GM18502 (cell line): ENCODE measurements around the gene PRRG2.
"Not testable (repeated sequence)": the region's sequence is repeated elsewhere in the genome, so short reads cannot be mapped to it uniquely, and the experiment has no call there.

Source experiments
- ATAC-seq: cut with Tn5 transposase; IDR thresholded peaks from one replicate; pipeline ENCODE4 v1.9.1; 2021; ENCODE audit warnings: mild to moderate bottlenecking; ENCODE audit not compliant: unreplicated experiment, poor library complexity

PRRG2 gene

DNA sequence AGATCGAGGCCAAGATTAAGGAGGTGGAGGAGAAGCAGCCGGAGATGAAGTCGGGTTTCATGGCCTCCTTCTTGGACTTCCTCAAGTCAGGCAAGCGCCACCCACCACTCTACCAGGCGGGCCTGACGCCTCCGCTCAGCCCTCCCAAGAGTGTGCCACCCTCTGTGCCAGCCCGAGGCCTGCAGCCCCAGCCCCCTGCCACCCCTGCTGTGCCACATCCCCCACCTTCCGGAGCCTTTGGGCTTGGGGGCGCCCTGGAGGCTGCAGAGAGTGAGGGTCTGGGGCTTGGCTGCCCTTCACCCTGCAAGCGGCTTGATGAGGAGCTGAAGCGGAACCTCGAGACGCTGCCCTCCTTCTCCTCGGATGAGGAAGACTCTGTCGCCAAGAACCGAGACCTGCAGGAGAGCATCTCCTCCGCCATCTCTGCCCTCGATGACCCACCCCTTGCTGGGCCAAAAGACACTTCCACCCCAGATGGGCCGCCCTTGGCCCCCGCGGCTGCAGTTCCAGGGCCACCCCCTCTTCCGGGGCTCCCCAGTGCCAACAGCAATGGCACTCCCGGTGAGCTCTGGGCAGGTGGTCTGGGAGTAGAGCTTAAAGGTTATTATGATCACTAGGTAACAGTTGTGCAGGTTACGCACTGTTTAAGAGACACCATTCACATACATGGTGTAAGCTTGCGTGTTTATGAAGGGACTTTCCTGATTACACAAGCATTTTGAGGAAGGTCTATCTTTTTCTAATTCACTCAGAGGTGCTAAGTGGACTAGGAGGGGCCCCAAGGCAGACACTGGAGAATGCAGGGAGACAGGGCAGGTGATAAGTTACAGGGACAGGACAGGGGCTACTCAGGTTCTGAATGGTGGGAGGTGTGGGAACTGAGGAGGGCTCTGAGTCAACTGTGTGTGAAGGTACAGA is 18.5 kb downstream of the PRRG2 start:
- no peak for ATAC-seq

DNA sequence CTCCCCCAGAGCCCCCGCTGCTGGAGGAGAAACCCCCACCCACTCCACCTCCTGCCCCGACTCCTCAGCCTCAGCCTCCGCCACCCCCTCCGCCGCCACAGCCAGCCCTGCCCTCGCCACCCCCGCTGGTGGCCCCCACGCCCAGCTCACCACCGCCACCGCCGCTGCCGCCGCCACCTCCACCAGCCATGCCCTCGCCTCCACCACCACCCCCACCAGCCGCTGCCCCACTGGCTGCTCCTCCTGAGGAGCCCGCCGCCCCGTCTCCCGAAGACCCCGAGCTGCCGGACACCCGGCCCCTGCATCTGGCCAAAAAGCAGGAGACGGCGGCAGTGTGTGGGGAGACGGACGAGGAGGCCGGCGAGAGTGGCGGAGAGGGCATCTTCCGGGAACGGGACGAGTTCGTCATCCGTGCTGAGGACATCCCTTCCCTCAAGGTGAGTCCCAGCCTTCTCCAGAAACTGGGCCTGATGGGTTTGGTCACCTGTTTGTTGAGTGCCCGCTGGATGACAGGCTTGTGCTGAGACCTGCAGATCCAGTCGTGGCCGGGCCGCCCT is 20.4 kb downstream of the PRRG2 start:
- no peak for ATAC-seq

DNA sequence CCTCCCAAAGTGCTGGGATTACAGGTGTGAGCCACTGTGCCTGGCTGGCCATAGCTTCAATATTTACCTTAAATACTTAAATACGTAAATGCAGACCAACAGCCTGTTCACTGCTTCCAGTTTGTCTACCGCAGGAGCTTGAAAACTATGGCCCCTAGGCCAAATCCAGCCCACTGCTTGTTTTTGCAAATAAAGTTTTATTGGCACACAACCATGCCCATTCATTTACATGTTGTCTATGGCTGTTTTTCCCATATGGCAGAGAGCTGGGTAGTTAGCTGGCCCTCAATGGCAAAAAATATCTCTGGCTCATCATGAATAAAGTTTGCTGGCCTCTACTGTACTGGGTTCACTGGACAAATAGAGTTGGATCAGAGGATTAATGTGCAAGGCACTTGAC is 21.7 kb downstream of the PRRG2 start:
- no peak for ATAC-seq

DNA sequence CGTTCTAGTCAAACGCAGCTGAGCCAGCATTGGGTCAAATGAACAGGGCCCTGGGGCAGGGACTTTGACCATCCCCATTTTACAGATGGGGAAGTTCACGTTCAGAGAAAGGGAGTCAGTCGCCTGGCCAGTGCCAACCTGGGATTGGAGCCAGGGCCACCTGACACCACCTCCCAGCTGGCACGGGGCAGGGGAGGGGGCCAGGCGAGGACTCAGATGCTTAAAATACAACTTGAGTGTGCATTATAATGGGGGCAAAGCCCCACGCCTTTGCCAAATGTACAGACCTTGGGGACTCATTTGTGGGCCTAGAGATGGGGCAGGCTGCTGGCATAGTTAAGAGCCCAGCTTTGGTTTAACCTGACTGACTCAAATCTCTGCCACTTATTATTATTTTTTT is 24.5 kb downstream of the PRRG2 start:
- ATAC-seq: no peak

DNA sequence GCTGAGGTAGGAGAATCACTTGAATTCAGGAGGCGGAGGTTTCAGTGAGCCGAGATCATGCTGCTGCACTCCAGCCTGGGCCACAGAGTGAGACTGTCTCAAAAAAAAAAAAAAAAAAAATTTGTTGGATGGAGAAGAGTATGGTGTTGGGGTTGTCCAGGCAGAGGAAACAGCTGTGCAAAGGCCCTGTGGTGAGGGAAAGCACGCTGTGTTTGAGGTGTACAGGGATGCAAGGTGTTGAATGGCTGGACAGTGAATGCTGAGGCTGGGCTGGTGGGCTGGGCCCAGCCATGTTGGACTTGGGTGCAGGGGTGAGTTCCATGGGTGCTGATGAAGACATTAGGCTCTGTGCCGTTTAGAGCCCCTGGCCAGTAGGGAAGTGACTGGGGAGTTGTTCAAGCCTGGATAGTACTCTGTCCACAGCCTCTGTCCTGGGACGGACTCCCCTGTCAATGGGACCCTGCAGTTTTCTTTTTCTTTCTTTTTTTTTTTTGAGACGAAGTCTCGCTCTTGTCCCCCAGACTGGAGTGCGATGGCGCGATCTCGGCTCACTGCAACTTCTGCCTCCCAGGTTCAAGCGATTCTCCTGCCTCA is 28.5 kb downstream of the PRRG2 start:
- no peak for ATAC-seq

DNA sequence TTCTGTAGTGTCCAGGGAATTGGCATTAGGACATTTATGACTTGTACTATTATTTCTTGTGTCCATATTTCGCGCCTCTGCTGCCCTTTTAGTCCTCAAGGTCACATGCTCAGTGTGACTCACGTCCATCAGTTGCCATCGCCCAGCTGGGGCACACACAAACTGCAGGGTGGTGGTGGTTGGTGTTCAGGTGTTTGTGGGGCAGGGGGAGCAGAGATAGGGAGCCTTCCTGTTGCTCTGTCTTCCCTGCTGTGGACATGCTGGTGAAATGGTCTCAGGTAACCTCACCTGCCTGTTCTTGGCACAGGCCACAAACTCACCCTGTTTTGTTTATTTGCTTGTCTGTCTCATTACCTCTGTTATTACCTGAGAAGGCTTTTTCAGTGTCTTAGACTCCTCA is 32.3 kb downstream of the PRRG2 start:
- no peak for ATAC-seq

DNA sequence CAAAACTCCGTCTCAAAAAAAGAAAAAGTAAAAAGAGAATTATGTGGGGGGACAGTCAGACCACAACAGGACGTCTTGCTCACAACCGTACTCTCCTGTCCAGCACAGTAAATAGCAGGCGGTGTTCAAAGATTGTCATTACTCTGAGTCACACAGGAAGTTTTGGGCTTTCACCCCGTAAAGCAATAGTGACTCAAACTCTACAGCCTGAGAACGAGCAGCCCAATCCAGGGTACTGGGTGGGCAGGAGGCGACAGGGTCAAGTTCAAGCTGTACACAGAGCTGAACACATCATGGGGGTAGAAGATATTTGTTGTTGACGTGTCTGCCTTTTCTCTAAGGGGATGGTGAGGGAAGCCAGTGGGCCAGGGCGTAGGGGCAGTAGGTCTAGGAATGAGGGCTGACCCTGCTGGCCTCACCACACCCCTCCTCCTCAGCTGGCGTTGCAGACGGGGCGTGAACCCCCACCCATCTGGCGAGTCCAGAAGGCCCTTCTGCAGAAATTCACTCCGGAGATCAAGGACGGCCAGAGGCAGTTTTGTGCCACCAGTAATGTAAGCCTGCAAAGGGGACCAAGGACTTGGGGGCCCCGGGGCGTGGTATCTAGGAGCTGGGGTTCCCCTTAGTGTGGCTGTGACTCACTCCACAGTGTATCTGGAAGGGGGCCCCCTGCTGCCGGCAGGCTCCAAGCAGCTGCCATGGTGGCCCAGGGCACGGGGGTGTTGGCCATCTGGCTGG is 33.1 kb downstream of the PRRG2 start:
- ATAC-seq: no peak

DNA sequence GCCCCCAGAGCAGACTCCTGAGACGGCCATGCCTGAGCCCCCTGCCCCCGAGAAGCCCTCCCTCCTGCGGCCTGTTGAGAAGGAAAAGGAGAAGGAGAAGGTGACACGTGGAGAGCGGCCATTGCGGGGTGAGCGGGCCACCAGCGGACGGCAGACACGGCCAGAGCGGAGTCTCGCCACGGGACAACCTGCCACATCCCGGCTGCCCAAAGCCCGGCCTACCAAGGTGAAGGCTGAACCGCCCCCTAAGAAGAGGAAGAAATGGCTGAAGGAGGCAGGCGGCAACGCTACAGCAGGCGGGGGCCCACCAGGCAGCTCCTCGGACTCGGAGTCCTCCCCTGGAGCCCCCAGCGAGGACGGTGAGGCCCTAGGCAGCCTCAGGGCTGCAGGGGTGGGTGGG is 34.7 kb downstream of the PRRG2 start:
- ATAC-seq: no peak

DNA sequence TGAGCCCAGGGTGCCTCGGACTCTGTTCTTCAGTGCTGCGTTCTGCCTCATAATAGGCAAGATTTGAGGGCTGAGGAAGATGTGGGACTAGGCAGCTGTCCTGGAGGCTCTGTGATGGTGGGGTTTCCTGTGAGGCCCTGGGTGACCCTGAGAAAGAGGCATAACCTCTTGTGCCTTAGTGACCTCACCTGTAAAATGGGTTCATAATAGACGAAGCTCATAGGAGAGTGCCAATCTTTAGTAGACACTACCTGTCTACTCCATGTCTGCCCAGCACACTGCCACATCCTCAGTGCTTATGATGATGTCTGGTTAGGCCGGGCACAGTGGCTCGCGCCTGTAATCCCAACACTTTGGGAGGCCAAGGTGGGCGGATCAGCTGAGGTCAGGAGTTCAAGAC is 35.4 kb downstream of the PRRG2 start:
- ATAC-seq: no peak

DNA sequence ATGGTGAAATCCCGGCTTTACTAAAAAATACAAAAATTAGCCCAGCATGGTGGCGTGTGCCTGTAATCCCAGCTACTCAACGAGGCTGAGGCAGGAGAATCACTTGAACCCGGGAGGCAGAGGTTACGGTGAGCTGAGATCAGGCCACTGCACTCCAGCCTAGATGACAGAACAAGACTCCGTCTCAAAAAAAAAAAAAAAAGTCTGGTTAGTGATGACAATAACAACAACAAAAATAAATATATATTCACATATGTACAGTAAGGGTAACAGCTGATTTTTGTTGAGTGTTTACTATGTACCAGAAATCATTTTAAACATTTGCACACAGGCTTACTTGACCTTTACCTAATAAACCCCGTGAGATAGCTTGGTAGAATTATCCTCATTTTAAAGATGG is 35.8 kb downstream of the PRRG2 start:
- no peak for ATAC-seq

DNA sequence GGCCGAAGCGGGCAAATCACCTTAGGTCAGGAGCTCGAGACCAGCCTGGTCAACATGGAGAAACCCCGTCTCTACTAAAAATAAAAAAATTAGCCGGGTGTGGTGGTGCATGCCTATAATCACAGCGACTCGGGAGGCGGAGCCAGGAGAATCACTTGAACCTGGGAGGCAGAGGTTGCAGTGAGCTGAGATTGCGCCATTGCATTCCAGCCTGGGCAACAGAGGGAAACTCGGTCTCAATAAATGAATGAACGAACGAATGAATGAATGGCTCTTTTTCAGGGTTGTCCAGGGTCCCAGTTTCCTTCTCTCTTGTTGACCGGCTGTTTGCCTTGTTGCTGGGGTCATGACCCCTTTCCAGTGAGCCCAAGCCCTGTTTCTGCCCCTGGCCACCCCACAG is 36.7 kb downstream of the PRRG2 start:
- not testable (repeated sequence) for ATAC-seq

DNA sequence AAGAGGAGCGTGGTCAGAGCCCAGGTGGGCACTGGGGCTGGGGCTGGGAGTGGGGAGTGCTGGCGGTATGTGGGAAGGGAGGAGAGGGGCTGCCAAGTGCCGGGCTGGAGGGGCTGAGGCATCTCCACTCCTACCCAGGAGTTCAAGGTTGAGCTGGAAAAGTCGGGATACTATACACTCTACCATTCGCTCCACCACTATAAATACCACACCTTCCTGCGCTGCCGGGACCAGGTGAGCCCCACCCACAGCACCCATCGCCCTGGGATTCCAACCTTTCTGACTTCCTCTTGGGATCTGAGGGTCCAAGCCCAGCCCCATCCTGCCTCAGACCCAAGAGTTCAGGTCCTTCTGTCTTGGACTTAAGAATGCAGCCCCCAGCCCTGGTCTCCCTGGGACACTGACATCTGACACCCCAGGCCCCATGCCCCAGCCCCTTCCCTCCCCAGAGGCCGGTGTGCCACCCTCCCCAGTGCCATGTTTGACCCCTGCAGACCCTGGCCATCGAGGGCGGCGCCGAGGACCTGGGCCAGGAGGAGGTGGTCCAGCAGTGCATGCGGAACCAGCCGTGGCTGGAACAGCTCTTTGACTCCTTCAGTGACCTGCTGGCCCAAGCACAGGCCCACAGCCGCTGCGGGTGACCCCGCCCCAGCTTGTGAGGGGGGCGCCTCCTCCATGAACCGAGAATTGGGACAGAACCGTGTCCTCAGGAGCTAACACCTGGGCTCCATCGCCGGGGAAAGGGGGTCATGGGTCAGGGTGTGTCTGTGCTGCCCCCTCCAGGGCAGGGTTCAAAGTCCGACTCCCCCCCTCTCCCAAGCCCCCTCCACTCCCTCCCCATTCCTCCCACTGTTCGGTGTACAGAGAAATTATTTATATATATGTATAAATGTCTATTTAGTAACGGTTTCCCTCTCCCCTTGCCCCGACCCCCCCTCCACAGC is 44.1 kb downstream of the PRRG2 start:
- ATAC-seq: no peak

DNA sequence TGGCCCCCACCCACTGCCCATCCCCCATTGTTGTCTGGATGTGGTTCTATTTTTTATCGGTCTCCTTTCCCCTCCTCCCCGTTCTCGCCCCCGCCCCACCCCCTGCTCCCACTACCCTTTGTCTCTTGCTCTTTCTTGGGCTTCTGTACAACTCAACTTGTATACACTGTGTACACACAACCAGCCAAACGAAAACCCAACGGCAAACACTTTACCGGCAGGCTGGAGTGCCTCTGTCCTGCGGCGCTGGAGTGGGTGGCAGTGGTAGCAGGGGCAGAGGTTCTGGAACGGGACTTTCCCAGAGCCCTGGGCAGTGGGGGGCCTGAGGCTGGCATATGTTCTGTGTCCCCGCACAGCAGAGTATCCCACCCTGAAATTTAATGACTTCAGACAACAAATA is 45.1 kb downstream of the PRRG2 start:
- ATAC-seq: no peak

DNA sequence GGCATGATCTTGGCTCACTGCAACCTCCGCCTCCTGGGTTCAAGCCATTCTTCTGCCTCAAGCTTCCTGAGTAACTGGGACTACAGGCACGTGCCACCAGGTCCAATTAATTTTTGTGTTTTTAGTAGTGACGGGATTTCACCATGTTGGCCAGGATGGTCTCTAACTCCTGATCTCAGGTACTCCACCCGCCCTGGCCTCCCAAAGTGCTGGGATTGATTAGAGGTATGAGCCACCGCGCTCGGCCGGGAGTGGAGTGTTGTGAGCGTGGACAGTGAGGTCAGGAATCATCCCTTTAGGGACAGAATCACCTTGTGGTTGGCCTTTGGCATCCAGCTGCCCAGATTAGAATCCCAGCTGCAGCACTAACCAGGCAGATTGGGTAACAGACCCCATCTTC is 48.5 kb downstream of the PRRG2 start:
- ATAC-seq: no peak

DNA sequence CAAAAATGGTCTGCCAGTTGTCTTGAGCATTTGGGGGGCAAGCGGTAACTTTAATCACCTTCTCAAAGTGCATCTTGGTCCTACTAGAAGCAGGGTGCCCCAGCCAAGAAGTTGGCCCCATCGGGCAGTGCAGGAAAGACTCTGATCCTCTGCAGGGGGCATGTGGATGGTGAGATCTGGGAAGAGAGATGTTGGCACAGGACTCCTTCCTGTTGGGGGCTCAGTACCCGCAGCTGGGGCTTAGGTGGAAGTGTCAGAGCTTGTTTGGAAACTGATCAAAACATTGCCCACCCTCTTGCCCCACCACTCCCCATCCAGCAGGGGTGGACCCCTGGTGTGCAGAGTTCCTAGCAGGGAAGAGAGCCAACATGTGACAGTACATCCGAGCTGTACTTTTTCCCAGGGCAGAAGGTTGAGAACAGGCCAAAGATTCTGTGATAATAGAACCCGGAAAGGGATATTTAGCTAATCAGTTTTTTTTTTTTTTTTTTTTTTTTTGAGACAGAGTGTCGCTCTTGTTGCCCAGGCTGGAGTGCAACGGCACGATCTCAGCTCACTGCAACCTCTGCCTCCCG is 50.0 kb downstream of the PRRG2 start:
- ATAC-seq: no peak

DNA sequence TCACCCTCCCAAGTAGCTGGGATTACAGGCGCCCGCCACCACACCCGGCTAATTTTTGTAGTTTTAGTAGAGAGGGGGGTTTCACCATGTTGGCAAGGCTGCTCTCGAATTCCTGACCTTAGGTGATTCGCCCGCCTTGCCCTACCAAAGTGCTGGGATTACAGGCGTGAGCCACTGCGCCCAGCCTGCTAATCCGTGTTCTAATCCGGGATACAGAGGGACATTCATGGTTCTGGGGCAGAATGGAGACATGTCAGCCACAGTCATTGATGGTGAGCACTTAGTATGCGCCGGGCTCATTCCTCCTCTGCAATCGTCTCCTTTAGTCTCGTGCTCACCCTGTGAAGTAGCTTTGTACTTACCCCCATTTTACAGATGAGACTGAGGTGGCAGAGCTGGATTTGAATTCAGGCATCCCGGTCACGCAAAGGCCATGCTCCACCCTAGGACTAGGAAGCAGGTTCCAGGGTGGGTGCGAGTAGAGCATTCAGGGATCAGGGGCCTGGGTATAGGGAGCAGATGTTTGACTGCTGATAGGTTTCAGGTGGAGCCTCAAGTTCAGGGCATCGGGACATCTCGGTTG is 50.6 kb downstream of the PRRG2 start:
- no peak for ATAC-seq

DNA sequence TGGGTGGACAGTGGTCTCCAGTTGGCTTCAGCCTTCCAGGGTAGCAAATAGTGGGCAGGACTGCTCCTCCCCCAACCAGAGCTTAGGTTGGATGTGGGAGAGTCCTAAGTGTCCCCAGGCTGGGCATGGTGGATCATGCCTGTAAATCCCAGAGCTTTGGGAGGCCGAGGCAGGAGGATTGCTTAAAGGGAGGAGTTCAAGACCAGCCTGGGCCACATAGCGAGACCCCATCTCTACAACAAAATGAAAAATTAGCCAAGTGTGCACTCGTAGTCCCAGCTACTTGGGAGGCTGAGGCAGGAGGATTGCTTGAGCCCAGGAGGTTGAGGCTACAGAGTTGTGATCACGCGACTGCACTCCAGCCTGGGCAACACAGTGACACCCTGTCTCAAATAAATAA is 51.5 kb downstream of the PRRG2 start:
- no peak for ATAC-seq

DNA sequence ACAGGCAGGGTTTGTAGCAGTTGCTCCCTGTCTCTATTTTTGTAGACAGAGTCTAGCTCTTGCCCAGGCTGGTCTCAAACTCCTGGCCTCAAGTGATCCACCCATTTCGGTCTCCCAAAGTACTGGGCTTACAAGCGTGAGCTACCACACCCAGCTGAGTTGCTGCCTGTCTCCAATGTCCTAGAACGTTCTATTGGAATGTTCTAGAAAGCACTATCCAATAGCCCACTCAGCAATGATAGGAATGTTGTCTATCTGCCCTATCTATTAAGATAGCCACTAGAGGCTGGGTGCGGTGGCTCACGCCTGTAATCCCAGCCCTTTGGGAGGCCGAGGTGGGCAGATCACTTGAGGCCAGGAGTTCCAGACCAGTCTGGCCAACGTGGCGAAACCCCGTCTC is 52.2 kb downstream of the PRRG2 start:
- not testable (repeated sequence) for ATAC-seq

DNA sequence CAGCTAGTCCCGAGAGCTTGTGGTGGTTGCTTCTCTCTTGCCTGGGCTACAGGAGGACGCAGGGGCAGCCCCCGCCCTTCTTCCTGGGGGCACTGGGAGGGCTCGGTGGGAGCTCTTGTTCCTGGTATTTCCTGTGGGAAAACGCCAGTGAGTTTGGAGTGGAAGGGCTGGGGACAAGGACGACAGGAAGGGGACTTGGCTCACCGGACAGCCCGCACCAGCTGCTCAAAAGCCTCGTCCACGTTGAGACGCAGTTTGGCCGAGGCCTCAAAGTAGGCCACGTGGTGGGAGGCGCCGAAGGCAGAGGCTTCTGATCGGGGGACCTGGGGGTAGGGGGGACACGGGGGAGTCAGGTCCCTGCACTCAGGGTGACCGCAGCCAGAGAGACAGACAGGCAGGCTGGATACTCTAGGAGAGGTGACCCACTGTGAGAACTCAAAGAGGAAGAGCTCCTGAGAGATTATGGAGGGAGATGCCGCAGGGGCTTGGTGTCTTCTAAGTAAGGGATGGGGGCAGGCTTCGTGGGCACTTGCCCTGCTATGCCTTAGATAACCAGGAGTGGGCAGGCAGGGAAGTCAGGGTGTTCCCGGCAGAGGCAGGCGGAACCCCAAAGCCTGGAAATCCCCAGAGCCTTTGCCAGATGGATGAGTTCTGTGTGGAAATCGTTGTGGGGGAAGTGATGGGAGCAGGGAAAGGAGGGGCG is 54.6 kb downstream of the PRRG2 start:
- ATAC-seq: no peak
